Measurements from ENCODE around the gene ABCG1.
A peak's percentile ranks its signal among the peaks of the same experiment; 100 is the strongest.

Gene ABCG1

GRCh38 chr21:42293649-42294272 is 74.8 kb downstream of the ABCG1 start:
- no peak for DNase-seq
- intact Hi-C loops (cut with DNase I): no loop called here

- intact Hi-C loops (cut with DNase I): no loop called here
- DNase-seq: no peak
These were observed 75.4 kb downstream of the ABCG1 start for GRCh38 chr21:42294273-42294880.

- intact Hi-C loops (cut with DNase I): no loop called here
These were observed 76.9 kb downstream of the ABCG1 start for GRCh38 chr21:42295845-42296244.

GRCh38 chr21:42296501-42296900 is 77.6 kb downstream of the ABCG1 start:
- DNase-seq: no peak
- intact Hi-C loops (cut with DNase I): no loop called here

More at GRCh38 chr21:42295845-42296244, 76.9 kb downstream of the ABCG1 start:
- DNase-seq: no peak

GRCh38 chr21:42297377-42297776 is 78.4 kb downstream of the ABCG1 start:
- no peak for DNase-seq
- intact Hi-C loops (cut with DNase I): no loop called here

- intact Hi-C loops (cut with DNase I): no loop called here
- DNase-seq: no peak
These were observed 79.3 kb downstream of the ABCG1 start for GRCh38 chr21:42298237-42298636.

GRCh38 chr21:42298657-42299056 is 79.7 kb downstream of the ABCG1 start:
- DNase-seq: no peak

GRCh38 chr21:42299324-42300044 is 80.5 kb downstream of the ABCG1 start:
- intact Hi-C loops (cut with DNase I): no loop called here
- DNase-seq: peak in 2 of 42 donors; percentile 23 to 60

More at GRCh38 chr21:42298657-42299056, 79.7 kb downstream of the ABCG1 start:
- intact Hi-C loops (cut with DNase I): no loop called here

- intact Hi-C loops (cut with DNase I): no loop called here
- no peak for DNase-seq
These were observed 81.2 kb downstream of the ABCG1 start for GRCh38 chr21:42300045-42300583.

- intact Hi-C loops (cut with DNase I): no loop called here
- no peak for DNase-seq
These were observed 82.0 kb downstream of the ABCG1 start for GRCh38 chr21:42300956-42301355.

- no peak for DNase-seq
- intact Hi-C loops (cut with DNase I): no loop called here
These were observed 82.6 kb downstream of the ABCG1 start for GRCh38 chr21:42301371-42302075.

- peak in 16 of 42 donors; percentile 24 to 67 (median 38) for DNase-seq
- intact Hi-C loops (cut with DNase I): no loop called here
These were observed 83.2 kb downstream of the ABCG1 start for GRCh38 chr21:42302076-42302650.

GRCh38 chr21:42302794-42303193 is 83.9 kb downstream of the ABCG1 start:
- intact Hi-C loops (cut with DNase I): no loop called here
- peak in 2 of 42 donors; percentile 1 to 28 for DNase-seq

- peak in 3 of 42 donors; percentile 2 to 39 (median 5) for DNase-seq
- intact Hi-C loops (cut with DNase I): no loop called here
These were observed 84.5 kb downstream of the ABCG1 start for GRCh38 chr21:42303443-42303842.

GRCh38 chr21:42304556-42305454 is 85.9 kb downstream of the ABCG1 start:
- peak in 5 of 42 donors; percentile 3 to 32 (median 26) for DNase-seq
- intact Hi-C loops (cut with DNase I): no loop called here

- DNase-seq: peak in 5 of 42 donors; percentile 6 to 27 (median 10)
- intact Hi-C loops (cut with DNase I): no loop called here
These were observed 86.8 kb downstream of the ABCG1 start for GRCh38 chr21:42305707-42306147.

GRCh38 chr21:42306366-42307035 is 87.6 kb downstream of the ABCG1 start:
- intact Hi-C loops (cut with DNase I): no loop called here
- DNase-seq: peak in 8 of 42 donors; percentile 5 to 34 (median 10)
